OCI-LY1 (cell line): ENCODE results near the gene GOLGA6L7.

ENCODE experiments used
- CTCF ChIP-seq: fragments of 200-600 bp; sonication (generic), shearing (Covaris generic); IDR thresholded peaks from 2 replicates; pipeline ENCODE4 v1.5.1; 2017; ENCODE audit warnings: mild to moderate bottlenecking, antibody characterized with exemption, low read length, moderate library complexity, mixed read lengths
- EZH2 ChIP-seq: fragments of 200-600 bp; sonication (generic), shearing (Covaris generic); IDR thresholded peaks from 2 replicates; pipeline ENCODE4 v1.8.0; 2017; ENCODE audit warnings: borderline replicate concordance, mixed run types, mild to moderate bottlenecking, antibody characterized with exemption, low read length, moderate library complexity, mixed read lengths

GRCh38 chr15:28884151-28884940 lies 35.9 kb upstream of the GOLGA6L7 start:
- TF ChIP-seq CTCF (no peak), EZH2 (no peak)
